WI38 (cell line): Measurements from ENCODE around the gene HEPHL1.

Experiments
- H3K4me3 ChIP-seq: 2 replicates; pipeline ENCODE4 v1.5.1; 2011; ENCODE audit warnings: low read depth, mild to moderate bottlenecking, control low read depth, low read length
- TF ChIP-seq, protein P1 (sequence below): IDR thresholded peaks from 2 replicates; pipeline ENCODE4 v1.5.1; 2012; ENCODE audit warnings: low read depth, mild to moderate bottlenecking, control low read depth, low read length

HEPHL1 gene

DNA sequence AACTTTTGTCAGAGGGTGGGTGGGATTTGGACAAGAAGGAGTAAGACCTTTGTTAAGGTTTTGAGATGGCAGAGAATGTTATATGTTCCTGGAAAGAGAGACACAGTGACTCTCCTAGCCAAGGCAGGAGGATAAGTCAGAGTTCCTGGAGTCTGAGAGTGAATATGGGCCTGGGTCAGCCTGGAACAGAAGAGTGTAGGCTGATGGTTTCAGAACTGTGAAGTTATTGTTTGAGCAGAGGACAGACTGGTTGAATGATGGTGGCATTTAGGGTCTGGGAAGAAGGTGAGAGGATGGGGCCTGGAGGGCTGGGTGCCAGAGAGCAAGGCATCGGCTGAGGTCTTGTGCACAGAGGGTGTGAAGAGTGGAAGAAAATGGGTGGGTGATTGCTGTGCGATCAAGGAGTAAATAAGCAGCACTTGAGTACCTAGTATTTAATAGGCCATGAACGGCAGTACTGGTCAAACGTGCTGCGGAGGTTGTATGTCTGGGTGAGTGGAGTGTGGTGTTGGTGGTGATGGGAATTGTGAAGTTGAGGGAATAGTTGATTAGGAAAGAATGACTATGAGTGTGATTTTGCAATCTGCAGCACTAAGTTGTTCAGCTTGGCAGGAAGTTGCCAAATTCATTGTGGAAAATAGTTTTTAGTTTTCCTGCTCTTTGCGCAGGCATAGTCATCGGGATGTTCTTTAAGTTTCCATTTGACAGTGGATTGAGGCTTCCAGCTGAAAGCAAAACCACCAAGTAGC, 109.3 kb downstream of the HEPHL1 start:
- TF ChIP-seq, protein P1, sequence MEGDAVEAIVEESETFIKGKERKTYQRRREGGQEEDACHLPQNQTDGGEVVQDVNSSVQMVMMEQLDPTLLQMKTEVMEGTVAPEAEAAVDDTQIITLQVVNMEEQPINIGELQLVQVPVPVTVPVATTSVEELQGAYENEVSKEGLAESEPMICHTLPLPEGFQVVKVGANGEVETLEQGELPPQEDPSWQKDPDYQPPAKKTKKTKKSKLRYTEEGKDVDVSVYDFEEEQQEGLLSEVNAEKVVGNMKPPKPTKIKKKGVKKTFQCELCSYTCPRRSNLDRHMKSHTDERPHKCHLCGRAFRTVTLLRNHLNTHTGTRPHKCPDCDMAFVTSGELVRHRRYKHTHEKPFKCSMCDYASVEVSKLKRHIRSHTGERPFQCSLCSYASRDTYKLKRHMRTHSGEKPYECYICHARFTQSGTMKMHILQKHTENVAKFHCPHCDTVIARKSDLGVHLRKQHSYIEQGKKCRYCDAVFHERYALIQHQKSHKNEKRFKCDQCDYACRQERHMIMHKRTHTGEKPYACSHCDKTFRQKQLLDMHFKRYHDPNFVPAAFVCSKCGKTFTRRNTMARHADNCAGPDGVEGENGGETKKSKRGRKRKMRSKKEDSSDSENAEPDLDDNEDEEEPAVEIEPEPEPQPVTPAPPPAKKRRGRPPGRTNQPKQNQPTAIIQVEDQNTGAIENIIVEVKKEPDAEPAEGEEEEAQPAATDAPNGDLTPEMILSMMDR = no peak
- peak overlapping the region; percentile 93 for H3K4me3 ChIP-seq

DNA sequence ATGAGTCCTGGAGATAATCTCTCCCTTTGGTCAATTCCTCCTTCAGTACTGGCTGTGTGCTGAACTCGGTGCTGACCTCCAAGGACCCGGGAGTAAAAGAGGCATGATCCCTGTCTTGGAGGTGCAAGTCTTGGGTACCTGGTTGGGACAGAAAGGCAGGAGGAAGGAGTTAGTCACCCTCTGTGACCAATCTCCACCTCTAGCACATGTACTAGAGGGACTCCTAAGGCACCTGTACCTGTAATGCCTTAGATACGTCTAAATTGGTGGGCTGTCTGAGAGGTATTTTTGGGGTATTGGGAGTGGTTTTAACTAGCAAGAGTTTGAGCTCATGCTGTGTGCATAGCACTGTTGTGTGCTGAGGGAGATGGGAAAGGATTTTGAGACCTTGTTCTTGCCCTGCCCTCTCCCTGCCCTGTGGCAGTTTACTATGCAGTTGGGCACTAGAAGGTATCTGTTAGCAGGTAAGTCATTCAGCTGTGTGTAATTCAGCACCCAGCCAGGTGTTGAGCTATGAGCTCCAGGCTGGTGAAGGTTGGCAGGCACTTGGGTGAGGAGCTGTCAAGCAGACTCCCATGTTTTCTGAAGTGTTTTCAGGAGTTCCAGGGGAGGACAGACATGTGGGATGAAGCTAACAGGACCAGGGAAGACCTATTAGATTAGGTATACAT, 110.0 kb downstream of the HEPHL1 start:
- H3K4me3 ChIP-seq = peak overlapping the region; percentile 93
- TF ChIP-seq, protein P1 = no peak

DNA sequence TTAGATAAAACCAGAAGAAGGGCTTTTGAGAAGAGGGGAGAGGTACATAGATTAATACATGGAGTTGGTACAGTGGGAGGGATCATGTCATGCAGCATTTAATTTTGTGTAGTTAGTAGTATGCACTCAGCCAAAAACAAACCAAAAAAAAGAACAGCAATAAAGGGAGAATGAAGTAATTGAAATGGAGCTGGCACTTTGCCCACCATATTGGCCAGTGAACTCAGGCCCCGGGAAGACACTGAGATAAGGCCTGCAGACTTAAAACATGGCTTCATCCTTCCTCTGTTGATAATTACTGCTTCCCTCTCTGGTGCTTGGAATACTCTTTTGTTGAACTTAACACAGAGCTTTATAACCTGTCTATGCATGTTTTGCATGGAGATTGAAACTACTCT, 110.6 kb downstream of the HEPHL1 start:
- TF ChIP-seq, protein P1 = no peak
- peak overlapping the region; percentile 93 for H3K4me3 ChIP-seq

DNA sequence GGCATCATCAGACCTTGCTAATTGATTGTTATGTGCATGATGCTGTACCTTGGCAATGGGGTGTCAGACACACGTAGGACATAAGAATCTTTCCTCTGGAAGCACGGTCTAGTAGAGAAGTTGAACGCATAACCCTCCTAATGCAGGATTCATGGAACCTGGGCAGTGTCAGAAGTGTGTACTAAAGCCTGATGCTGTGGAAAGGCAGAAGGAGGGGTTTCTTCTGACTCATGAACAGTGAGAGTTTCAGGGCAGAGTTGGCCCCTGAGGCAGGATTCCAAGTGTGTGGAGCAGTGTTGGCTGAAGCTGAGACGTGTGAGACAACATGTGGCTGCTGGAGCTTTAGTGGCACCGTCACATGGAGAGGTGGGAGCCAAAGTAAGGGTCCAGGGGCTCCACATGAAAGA, 111.0 kb downstream of the HEPHL1 start:
- H3K4me3 ChIP-seq = peak overlapping the region; percentile 93

DNA sequence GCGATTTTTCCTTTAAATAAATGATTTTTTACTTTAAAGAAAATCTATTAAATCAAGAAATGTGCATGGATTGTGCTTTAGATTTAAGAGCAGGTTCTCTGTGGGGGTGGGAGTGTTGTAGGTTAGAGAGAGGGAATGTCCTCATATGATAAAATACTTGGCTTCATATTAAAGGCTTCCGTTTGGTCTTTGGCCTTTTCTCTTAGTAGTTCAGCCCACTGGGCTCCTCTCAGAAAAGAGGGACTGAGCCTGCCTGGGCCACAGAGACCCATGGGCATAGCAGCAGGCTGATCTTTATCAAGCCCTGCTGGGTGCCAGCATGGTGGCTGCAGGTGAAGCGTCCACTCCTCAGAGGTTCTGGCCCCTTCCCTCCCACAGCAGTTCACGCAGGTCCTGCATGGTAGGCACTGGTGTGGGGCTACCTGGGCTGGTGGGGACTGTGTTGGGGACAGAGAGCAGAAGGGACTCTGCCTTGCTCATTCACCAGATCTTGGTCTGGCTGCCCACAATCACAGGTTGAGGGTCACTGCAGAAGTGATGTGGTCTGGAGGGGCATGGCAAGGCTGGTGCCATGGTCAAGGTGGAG, 111.8 kb downstream of the HEPHL1 start:
- TF ChIP-seq, protein P1 = no peak
- H3K4me3 ChIP-seq = no peak overlapping the region

More for the DNA sequence above, 111.0 kb downstream of the HEPHL1 start:
- TF ChIP-seq, protein P1 = no peak

DNA sequence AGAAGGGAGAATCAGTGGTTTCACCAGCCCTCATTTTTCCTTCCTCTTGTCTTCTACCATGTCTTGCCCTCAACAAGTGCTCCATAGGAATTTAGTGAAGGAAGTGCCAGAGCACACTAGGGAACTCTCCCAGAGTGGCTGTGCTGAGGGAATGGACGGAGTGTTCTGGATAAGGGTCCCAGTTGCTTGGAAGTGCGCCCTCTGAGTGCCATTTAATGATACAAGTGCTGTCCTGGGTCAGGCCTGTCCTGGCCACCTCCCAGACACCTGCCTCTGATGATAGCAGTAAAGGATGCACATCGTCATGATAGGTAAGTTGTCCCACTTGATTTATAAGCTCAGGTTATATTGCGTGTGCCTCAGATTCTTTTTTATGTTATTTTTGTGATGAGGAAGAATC, 112.6 kb downstream of the HEPHL1 start:
- TF ChIP-seq, protein P1 = no peak
- H3K4me3 ChIP-seq = no peak overlapping the region
